BLaER1 treated with 17β-estradiol and CSF1 and Interleukin-3, amounts not matched to agents 10 nM and 100 nM (cell line): ENCODE data around the gene POLA1.
A peak's percentile ranks its signal among the peaks of the same experiment; 100 is the strongest.

Experiments used
- H3K27ac ChIP-seq, 11 experiments: shearing (Covaris generic); formaldehyde crosslinking; 2 replicates each; pipeline ENCODE4 v1.8.1; 2022
- H3K27me3 ChIP-seq, 11 experiments: shearing (Covaris generic); formaldehyde crosslinking; 2 replicates each; pipeline ENCODE4 v1.8.1; 2022
- H3K36me3 ChIP-seq, 11 experiments: shearing (Covaris generic); formaldehyde crosslinking; 2 replicates each; pipeline ENCODE4 v1.8.1; 2022
- H3K4me1 ChIP-seq, 10 experiments: shearing (Covaris generic); formaldehyde crosslinking; 2 replicates each; pipeline ENCODE4 v1.8.1; 2022
- H3K4me2 ChIP-seq, 11 experiments: shearing (Covaris generic); formaldehyde crosslinking; 2 replicates each; pipeline ENCODE4 v1.8.1; 2022
- H3K4me3 ChIP-seq, 10 experiments: shearing (Covaris generic); formaldehyde crosslinking; 2 replicates each; pipeline ENCODE4 v1.8.1; 2022
- H3K9ac ChIP-seq, 11 experiments: shearing (Covaris generic); formaldehyde crosslinking; 2 replicates each; pipeline ENCODE4 v1.8.1; 2022
- H3K9me3 ChIP-seq, 11 experiments: shearing (Covaris generic); formaldehyde crosslinking; replicated peaks in 1 of 11; 2 replicates each; pipeline ENCODE4 v1.8.1; 2022
- H4K20me1 ChIP-seq, 11 experiments: shearing (Covaris generic); formaldehyde crosslinking; 2 replicates each; pipeline ENCODE4 v1.8.1; 2022
- Cebpa-rat ChIP-seq, 11 experiments: shearing (Covaris generic); IDR thresholded peaks; 2 replicates each; pipeline ENCODE4 v1.8.1; 2022

The POLA1 gene

DNA sequence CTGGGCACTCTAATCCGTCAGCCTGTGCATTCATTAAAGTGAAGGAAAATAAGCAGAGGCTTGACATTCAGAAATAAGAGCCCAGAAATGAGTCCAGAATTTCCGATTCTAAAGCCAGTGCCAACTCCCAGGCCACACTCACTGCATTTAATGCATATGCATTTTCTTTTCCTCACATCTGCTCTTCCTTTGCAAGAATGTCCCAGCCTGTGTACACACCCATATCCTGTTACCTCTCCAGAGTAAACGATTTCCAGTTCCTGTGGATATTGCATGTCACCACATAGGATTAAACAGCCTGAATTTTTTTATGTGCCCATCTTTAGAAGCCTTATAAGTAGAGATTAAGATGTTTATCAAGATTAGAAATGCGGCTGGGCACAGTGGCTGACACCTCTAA is 294.6 kb downstream of the POLA1 start:
- Histone ChIP-seq H3K27me3 (peaks cover 95 to 100% (median 98%) of the 10 kb centered on the region in 11 experiments), H3K9ac (no peak overlapping the region), H3K36me3 (peaks cover 0 to 17% (median 0%) of the 10 kb centered on the region in 11 experiments; a peak in 3 of 22 replicates), H3K4me3 (no peak overlapping the region), H3K9me3 (no peaks in the 10 kb centered on the region), H3K27ac (no peak overlapping the region), H3K4me1 (no peaks in the 10 kb centered on the region), H4K20me1 (peaks cover 0 to 15% (median 3%) of the 10 kb centered on the region in 11 experiments; a peak in 6 of 22 replicates), H3K4me2 (no peak overlapping the region)
- TF ChIP-seq Cebpa-rat (IDR thresholded peaks at IDR 0.05), result no peak

DNA sequence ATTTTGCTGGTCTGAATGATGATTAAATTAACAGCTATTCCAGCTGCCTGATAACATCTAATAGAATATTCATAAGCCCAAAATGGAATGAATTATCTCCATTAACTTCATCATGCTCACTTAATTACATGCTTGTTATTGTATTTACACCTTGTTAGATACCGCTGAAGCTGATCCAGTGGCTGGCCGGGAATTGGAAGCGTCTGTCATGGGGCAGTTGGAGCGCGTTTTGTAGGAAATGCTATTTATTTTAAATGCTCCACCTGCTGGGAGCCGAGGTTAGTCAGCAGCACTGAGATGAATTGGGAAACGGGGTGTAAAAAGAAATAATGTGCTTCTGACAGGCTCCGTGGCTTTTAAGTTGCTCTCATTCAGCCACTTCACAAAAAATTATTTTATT is 296.8 kb downstream of the POLA1 start:
- Histone ChIP-seq H3K4me2 (no peak overlapping the region), H3K27ac (no peak overlapping the region), H3K36me3 (peaks cover 0 to 17% (median 0%) of the 10 kb centered on the region in 11 experiments; a peak in 3 of 22 replicates), H3K9me3 (no peaks in the 10 kb centered on the region), H3K4me3 (no peak overlapping the region), H3K9ac (no peak overlapping the region), H4K20me1 (peaks cover 0 to 28% (median 15%) of the 10 kb centered on the region in 11 experiments; a peak in 12 of 22 replicates), H3K4me1 (no peaks in the 10 kb centered on the region), H3K27me3 (peaks cover 97 to 100% (median 100%) of the 10 kb centered on the region in 11 experiments)
- no peak for TF ChIP-seq Cebpa-rat (IDR thresholded peaks at IDR 0.05)

DNA sequence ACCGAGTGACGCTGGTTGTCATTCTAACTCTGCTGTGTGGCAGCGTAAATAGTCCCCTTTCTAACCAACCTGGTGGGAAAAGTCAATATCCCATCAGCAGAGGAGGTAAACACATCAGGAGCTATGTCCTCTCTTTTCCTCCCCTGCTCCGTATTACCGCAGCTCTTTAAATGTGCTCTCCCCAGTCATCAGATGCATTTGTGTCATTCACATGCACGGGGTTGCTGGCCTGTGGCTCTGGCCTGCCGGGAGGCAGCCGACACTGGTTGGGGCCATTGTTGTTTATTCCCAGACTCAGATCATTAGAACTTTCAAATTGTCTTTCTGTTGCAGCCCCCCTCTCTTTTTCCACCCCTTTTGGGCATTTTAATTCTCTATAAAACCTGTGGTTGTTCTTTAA is 300.2 kb downstream of the POLA1 start:
- Histone ChIP-seq H3K4me1 (no peaks in the 10 kb centered on the region), H3K9me3 (no peaks in the 10 kb centered on the region), H4K20me1 (peaks cover 0 to 41% (median 23%) of the 10 kb centered on the region in 11 experiments; a peak in 13 of 22 replicates), H3K27me3 (peaks cover 100% of the 10 kb centered on the region in 11 experiments), H3K9ac (no peak overlapping the region), H3K4me2 (no peak overlapping the region), H3K27ac (no peak overlapping the region), H3K36me3 (0 out of 22 replicates have a peak, but pooled peaks cover 0 to 14% (median 0%) of the 10 kb centered on the region in 11 experiments), H3K4me3 (no peak overlapping the region)
- TF ChIP-seq Cebpa-rat (IDR thresholded peaks at IDR 0.05), result no peak

DNA sequence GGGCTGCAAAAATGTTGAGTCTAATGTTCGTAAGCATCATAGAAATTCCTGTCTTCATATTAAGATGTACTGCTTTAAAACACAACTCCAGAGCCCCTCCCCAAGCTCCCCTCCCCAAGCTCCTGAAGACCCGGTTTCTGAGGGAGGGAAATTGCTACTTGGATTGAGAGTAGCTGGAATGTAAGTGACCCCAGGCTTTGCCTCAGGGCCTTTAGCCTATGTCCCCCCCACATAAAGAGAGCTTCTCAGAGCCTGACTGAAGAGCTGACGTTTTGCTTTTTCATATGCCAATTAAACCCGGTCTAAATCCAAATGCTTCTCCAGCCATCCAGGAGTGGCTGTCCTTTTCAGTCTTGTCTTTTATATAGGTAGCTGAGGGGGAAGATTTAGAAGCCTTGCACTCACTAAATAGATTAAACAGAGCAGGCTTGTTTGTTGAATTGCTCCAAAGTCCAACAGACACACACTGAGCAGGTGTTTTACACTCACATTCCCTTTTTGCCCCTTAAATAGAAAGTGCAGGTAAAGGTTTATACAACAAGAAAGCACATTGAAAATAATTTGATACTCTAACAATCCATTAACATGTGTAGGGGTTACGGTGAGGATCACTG is 302.5 kb downstream of the POLA1 start:
- H3K4me3 ChIP-seq, result no peak overlapping the region
- no peak for TF ChIP-seq Cebpa-rat (IDR thresholded peaks at IDR 0.05)
- H3K36me3 ChIP-seq, result 0 out of 22 replicates have a peak, but pooled peaks cover 0 to 14% (median 0%) of the 10 kb centered on the region in 11 experiments
- no peaks in the 10 kb centered on the region for H3K4me1 ChIP-seq
- H3K27ac ChIP-seq, result no peak overlapping the region
- H3K27me3 ChIP-seq, result peaks cover 99 to 100% (median 100%) of the 10 kb centered on the region in 11 experiments
- peaks cover 0 to 58% (median 29%) of the 10 kb centered on the region in 11 experiments; a peak in 13 of 22 replicates for H4K20me1 ChIP-seq
- H3K9ac ChIP-seq, result no peak overlapping the region
- no peaks in the 10 kb centered on the region for H3K9me3 ChIP-seq
- H3K4me2 ChIP-seq, result no peak overlapping the region

DNA sequence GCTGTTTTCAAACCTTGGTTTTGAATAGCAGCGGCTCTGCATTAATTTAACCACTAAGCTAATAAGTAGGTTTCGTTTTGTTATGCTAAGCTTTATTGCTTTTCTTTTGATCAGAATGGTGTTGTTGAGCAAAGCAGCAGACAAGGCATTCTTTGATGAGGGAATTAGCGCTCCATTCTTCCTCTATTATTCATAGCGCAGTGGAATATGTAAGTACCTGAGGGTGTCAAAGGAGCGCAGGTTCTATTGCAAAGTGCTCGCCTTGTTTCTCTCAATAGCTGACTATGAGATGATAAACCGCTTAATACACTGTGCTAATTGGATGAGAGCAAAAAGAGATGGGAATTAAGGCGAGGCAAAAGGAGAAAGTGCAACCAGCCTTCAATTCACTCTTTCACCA is 305.8 kb downstream of the POLA1 start:
- Histone ChIP-seq H3K27ac (no peak overlapping the region), H3K4me1 (peaks cover 0 to 2% (median 0%) of the 10 kb centered on the region in 10 experiments; a peak in 2 of 20 replicates), H3K9ac (no peak overlapping the region), H3K27me3 (peaks cover 99 to 100% (median 100%) of the 10 kb centered on the region in 11 experiments), H3K4me2 (no peak overlapping the region), H3K36me3 (0 out of 22 replicates have a peak, but pooled peaks cover 0 to 14% (median 0%) of the 10 kb centered on the region in 11 experiments), H3K9me3 (peaks cover 0 to 17% (median 0%) of the 10 kb centered on the region in 11 experiments; a peak in 10 of 22 replicates), H4K20me1 (peaks cover 0 to 76% (median 42%) of the 10 kb centered on the region in 11 experiments; a peak in 18 of 22 replicates), H3K4me3 (no peak overlapping the region)
- no peak for TF ChIP-seq Cebpa-rat (IDR thresholded peaks at IDR 0.05)

DNA sequence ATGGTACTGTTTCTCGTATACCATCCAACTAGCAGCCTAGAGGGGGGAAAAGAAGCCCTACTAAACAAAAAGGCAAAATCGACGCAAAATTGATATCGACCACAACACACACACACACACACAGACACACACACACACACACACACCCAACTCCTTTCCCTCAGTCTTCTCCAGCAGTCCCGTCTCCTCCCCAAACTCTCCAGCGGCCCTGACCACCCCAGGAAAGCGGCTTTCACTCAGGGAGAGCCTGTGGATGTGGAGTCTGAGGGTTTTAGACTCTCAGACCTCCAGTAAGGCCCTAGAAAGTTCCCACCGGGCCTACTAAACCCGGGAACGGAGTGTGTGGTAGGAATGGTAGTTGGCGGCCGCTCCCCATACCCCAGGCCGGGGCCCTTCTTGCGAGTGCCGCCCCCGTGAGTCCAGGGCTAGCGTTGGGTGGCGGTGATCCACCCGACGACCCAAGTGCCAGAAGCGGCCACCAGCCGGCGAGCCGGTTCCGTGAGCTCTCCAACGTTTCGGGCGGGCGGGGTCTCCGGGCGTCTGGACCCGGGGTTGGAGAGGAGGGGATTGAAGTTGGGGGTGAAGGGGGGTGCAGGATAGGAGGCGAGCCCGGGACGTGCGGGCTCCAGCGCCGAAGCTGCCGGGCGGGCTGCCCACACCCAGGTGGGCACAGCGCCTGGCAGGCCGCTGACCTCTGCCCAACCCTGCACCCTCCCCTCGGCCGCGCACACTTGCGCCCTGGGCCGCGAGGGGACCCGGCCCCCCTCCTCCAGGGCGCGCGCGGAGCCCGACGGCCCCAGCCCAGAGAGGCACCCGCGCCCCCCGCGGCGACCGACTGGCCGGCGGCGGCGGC is 308.3 kb downstream of the POLA1 start:
- Histone ChIP-seq H3K4me2 (no peak overlapping the region), H3K36me3 (no peaks in the 10 kb centered on the region), H3K9me3 (peaks cover 0 to 19% (median 7%) of the 10 kb centered on the region in 11 experiments; a peak in 10 of 22 replicates), H3K4me1 (peaks cover 0 to 8% (median 0%) of the 10 kb centered on the region in 10 experiments; a peak in 3 of 20 replicates), H4K20me1 (peaks cover 0 to 93% (median 68%) of the 10 kb centered on the region in 11 experiments; a peak in 19 of 22 replicates), H3K27ac (no peak overlapping the region), H3K9ac (no peak overlapping the region), H3K27me3 (peaks cover 99 to 100% (median 100%) of the 10 kb centered on the region in 11 experiments), H3K4me3 (no peak overlapping the region)
- no peak for TF ChIP-seq Cebpa-rat (IDR thresholded peaks at IDR 0.05)

DNA sequence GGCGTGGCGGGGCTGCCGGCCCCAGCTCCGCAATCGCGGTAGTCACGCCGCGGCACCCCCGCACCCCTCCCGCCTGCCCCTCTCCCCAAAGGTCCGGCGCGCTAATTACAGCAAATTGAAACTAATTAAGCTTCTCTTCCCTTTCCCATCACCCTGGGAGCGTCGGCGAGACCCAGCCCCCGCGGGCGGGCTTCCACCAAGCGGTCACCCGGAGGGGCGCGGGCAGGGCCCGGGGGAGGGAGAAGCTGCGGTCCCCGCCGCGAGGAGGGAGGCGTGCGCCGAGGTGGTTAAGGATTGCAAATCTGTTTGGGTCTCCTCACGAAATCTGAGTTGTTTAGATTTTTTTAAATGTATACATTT is 308.9 kb downstream of the POLA1 start:
- Histone ChIP-seq H3K9ac (no peak overlapping the region), H3K27me3 (peaks cover 99 to 100% (median 100%) of the 10 kb centered on the region in 11 experiments)

DNA sequence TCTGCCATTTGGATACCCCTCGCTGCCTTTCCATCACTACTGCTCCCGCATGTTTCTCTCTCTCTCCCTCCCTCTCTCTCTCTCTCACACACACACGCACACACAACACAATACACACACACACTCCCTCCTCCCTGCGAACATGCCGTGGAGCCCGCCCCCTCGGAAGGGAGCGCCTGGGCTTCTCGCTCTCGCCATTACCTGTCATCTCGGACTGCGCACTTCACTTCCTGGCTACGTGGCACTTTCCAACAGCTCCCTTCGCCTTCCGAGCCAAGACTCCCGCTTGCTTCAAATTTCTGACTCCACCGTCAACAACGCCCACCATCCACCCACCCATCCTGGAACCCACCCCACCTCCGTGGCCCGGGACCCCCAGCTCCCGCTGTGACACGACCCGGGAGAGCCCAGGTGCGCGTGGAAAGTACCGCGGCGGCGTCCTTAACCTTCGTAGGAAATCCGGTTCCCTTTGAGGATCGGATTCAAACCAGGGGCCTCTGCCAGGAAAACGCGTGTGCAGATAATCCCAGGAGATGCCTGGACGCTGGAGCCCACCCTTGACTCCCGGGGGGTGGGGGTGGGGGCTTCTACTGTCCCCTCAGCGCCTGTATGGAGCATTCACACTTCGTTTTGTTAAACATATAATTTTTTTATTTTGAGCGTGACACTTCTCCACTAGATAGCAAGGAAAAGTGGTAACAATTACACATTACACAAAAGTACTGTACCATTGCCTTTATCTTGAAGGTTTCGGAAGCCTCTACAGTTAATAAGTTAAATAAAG is 309.5 kb downstream of the POLA1 start:
- no peaks in the 10 kb centered on the region for H3K36me3 ChIP-seq
- H3K27ac ChIP-seq, result no peak overlapping the region
- H3K4me3 ChIP-seq, result no peak overlapping the region
- peaks cover 0 to 92% (median 66%) of the 10 kb centered on the region in 11 experiments; a peak in 19 of 22 replicates for H4K20me1 ChIP-seq
- TF ChIP-seq Cebpa-rat (IDR thresholded peaks at IDR 0.05), result no peak
- H3K27me3 ChIP-seq, result peaks cover 99 to 100% (median 100%) of the 10 kb centered on the region in 11 experiments
- peaks cover 0 to 23% (median 7%) of the 10 kb centered on the region in 11 experiments; a peak in 11 of 22 replicates for H3K9me3 ChIP-seq
- no peak overlapping the region for H3K9ac ChIP-seq
- H3K4me2 ChIP-seq, result 0 out of 22 replicates have a peak overlapping the region, but pooled peaks of 1 of the 11 experiments have one; percentile 14
- H3K4me1 ChIP-seq, result peaks cover 0 to 8% (median 0%) of the 10 kb centered on the region in 10 experiments; a peak in 3 of 20 replicates

More for the DNA sequence above, 308.9 kb downstream of the POLA1 start:
- Histone ChIP-seq H3K27ac (no peak overlapping the region), H3K4me2 (0 out of 22 replicates have a peak overlapping the region, but pooled peaks of 1 of the 11 experiments have one; percentile 14), H3K36me3 (no peaks in the 10 kb centered on the region), H3K4me3 (no peak overlapping the region), H4K20me1 (peaks cover 0 to 94% (median 67%) of the 10 kb centered on the region in 11 experiments; a peak in 19 of 22 replicates), H3K9me3 (peaks cover 0 to 23% (median 7%) of the 10 kb centered on the region in 11 experiments; a peak in 11 of 22 replicates), H3K4me1 (peaks cover 0 to 8% (median 0%) of the 10 kb centered on the region in 10 experiments; a peak in 3 of 20 replicates)
- no peak for TF ChIP-seq Cebpa-rat (IDR thresholded peaks at IDR 0.05)
